Coronary artery (tissue), 2 donors: ENCODE measurements around the gene PRSS36.
"Not testable (repeated sequence)": the region's sequence is repeated elsewhere in the genome, so short reads cannot be mapped to it uniquely, and the experiment has no call there.

Source experiments
- DNase-seq: peaks from one replicate; pipeline ENCODE4 v3.0.0-alpha.2; 2017; ENCODE audit warnings: low spot score
- H3K27ac ChIP-seq, 2 donors: fragments of 200-600 bp; sonication (generic); one replicate each; pipeline ENCODE4 v1.5.1; 2016 to 2019
- H3K4me3 ChIP-seq: fragments of 200-600 bp; sonication (generic); 2 replicates; pipeline ENCODE4 v1.5.1; 2016; ENCODE audit warnings: mild to moderate bottlenecking, moderate library complexity
- TF ChIP-seq, protein P1 (sequence below): fragments of 200-600 bp; sonication (generic); IDR thresholded peaks from one replicate; pipeline ENCODE4 v1.5.1; 2019; ENCODE audit warnings: antibody characterized with exemption

The PRSS36 gene

GRCh38 chr16:31149894-31150890 is at the start of gene PRSS36:
Gene PRSS36, minus strand, starts transcription at chr16:31150066. Its CDS starts 31 bp downstream, at chr16:31150035.
- peak within 1 kb of the TSS in 1 of 2 donors; percentile 58 for H3K27ac ChIP-seq
- H3K4me3 ChIP-seq = no peak within 1 kb of the TSS
- TF ChIP-seq, protein P1, sequence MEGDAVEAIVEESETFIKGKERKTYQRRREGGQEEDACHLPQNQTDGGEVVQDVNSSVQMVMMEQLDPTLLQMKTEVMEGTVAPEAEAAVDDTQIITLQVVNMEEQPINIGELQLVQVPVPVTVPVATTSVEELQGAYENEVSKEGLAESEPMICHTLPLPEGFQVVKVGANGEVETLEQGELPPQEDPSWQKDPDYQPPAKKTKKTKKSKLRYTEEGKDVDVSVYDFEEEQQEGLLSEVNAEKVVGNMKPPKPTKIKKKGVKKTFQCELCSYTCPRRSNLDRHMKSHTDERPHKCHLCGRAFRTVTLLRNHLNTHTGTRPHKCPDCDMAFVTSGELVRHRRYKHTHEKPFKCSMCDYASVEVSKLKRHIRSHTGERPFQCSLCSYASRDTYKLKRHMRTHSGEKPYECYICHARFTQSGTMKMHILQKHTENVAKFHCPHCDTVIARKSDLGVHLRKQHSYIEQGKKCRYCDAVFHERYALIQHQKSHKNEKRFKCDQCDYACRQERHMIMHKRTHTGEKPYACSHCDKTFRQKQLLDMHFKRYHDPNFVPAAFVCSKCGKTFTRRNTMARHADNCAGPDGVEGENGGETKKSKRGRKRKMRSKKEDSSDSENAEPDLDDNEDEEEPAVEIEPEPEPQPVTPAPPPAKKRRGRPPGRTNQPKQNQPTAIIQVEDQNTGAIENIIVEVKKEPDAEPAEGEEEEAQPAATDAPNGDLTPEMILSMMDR = no peak
- no peak for DNase-seq

DNA sequence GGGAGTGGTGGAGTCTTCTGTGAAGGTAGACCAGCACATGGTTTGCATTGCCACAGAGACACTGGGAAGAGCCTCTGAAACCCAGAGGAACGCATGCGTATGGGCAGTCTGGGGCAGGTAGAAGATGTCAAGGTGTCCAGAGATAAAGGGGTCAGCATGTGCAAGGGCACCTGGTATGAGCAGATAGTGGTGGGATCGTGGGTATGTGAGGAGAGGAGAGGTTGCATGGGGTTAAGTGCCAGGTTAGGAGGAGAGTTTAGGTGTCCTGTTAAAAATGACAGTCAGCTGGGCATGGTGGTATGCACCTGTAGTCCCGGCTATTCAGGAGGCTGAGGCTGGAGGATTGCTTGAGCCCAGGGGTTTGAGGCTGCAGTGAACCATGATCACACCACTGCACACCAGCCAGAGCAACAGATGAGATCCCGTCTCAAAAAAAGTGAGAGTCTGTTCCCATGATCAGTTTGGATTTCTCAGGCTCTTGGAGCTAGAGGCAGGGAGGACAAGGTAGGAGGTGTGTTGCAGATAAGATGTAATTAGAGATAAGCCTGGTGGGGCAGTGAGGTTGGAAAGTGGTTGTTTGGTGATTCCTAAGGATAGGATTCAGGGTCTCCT is 49.7 kb upstream of the PRSS36 start:
- H3K4me3 ChIP-seq = no peak overlapping the region
- no peak overlapping the region for H3K27ac ChIP-seq
- DNase-seq = no peak
- TF ChIP-seq, protein P1 = no peak

DNA sequence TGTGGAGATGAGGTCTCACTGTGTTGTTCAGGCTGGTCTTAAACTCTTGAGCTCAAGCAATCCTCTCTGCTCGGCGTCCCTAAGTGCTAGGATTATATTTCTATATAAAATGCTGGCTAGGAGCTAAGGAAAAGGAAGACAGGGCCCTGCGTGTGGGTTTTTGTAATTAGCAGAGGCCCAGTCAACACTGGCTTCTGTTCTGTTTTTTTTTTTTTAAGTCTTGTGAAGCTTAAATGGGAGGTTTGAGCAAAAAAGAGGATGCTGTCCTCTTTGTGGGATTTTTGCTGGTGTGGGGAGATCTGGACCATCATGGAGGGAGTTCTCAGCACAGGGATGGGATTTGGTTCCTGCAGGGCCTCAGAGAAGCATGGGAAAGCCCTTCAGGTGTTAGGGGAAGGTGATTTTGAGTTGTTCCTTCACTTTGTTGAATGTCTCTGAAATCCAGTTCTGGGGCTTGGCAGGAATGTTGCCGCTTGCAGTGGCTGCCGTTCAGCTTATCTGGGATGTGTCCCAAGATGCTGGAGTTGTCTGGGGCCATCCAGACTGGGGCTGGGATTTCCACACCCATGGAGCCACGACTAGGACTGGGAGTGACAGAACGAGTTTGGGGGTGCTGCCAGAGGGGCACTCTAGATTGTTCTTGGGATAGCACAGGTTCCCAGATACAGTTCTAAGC is 48.5 kb upstream of the PRSS36 start:
- TF ChIP-seq, protein P1 = no peak
- DNase-seq = no peak
- Histone ChIP-seq H3K27ac (no peak overlapping the region), H3K4me3 (no peak overlapping the region)

GRCh38 chr16:31196324-31197088 is 46.6 kb upstream of the PRSS36 start:
- TF ChIP-seq, protein P1 = no peak
- no peak for DNase-seq
- H3K4me3 ChIP-seq = no peak overlapping the region

GRCh38 chr16:31195861-31196260 is 46.0 kb upstream of the PRSS36 start:
- not testable (repeated sequence) for H3K4me3 ChIP-seq, H3K27ac ChIP-seq, DNase-seq

More at GRCh38 chr16:31196324-31197088, 46.6 kb upstream of the PRSS36 start:
- H3K27ac ChIP-seq = no peak overlapping the region

DNA sequence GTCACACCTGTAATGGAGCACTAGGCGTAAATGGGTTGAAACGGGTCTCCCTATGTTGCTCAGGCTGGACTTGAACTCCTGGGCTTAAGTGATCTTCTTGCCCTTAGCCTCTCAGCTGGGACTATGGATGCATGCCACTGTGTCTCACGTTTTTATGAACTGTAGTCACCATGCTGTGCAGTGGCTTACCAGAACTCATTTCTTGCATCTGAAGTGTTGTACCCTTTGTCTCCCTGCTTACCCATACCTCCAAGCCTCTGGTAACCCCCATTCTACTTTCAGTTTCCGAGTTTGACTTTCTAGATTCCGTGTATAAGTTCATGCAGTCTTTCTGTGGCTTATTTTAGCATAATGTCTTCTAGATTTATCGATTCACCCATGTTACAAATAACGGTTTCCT is 45.0 kb upstream of the PRSS36 start:
- TF ChIP-seq, protein P1 = no peak
- Histone ChIP-seq H3K27ac (no peak overlapping the region), H3K4me3 (no peak overlapping the region)
- DNase-seq = no peak
